ENCODE data around the gene MICAL2.

DNA sequence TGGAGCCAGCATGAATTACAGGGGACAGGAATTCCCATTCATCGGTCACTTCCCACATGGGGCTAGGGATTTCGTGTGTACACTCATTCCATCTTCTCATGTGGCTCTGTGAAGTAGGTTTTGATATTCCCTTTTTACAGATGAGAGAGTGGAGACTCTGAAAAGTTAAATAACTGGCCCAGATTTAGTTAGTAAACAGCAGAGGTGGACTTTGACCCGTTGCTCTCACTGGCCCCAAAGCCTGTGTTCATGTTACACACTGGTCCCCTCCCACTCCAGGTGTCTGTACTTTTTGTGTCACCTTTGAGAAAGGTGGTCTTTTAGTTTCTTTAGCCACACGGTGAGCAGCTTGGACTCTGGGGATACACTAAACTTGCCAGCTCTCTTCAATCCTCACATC lies 108.5 kb downstream of the MICAL2 start:
- TF ChIP-seq SMC3 (IDR thresholded peaks at IDR 0.05) = no peak
- TF ChIP-seq, protein P1, sequence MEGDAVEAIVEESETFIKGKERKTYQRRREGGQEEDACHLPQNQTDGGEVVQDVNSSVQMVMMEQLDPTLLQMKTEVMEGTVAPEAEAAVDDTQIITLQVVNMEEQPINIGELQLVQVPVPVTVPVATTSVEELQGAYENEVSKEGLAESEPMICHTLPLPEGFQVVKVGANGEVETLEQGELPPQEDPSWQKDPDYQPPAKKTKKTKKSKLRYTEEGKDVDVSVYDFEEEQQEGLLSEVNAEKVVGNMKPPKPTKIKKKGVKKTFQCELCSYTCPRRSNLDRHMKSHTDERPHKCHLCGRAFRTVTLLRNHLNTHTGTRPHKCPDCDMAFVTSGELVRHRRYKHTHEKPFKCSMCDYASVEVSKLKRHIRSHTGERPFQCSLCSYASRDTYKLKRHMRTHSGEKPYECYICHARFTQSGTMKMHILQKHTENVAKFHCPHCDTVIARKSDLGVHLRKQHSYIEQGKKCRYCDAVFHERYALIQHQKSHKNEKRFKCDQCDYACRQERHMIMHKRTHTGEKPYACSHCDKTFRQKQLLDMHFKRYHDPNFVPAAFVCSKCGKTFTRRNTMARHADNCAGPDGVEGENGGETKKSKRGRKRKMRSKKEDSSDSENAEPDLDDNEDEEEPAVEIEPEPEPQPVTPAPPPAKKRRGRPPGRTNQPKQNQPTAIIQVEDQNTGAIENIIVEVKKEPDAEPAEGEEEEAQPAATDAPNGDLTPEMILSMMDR (IDR thresholded peaks at IDR 0.05) = no peak
- no peak for TF ChIP-seq POLR2A (IDR thresholded peaks at IDR 0.05; ENCODE audit: low read length)

Data from A549 (cell line).